Osteocyte (in vitro differentiated cells): ENCODE results near the gene FBXL5. TPM values are rescaled to one million over a fixed set of nuclear protein-coding genes. Genes with fewer than 3 reads are reported as not detected.

ENCODE experiments used
- DNase-seq: peaks from one replicate; pipeline ENCODE4 v3.0.0; 2021; ENCODE audit warnings: mixed read lengths; ENCODE audit not compliant: unreplicated experiment; ENCODE audit errors: extremely low spot score
- H3K27ac Mint-ChIP-seq: one replicate; pipeline ENCODE4 v1.8.0; 2021; ENCODE audit warnings: mild to moderate bottlenecking, mixed read lengths; ENCODE audit not compliant: unreplicated experiment
- H3K27me3 Mint-ChIP-seq: one replicate; pipeline ENCODE4 v1.8.0; 2021; ENCODE audit warnings: mixed read lengths; ENCODE audit not compliant: unreplicated experiment
- H3K36me3 Mint-ChIP-seq: one replicate; pipeline ENCODE4 v1.8.0; 2021; ENCODE audit warnings: mixed read lengths; ENCODE audit not compliant: unreplicated experiment
- H3K4me1 Mint-ChIP-seq: one replicate; pipeline ENCODE4 v1.8.0; 2021; ENCODE audit warnings: mixed read lengths; ENCODE audit not compliant: unreplicated experiment
- H3K4me3 Mint-ChIP-seq: one replicate; pipeline ENCODE4 v1.8.0; 2021; ENCODE audit warnings: mild to moderate bottlenecking, moderate library complexity, mixed read lengths; ENCODE audit not compliant: unreplicated experiment
- H3K9me3 Mint-ChIP-seq: one replicate; pipeline ENCODE4 v1.8.0; 2021; ENCODE audit warnings: mixed read lengths; ENCODE audit not compliant: unreplicated experiment
- CTCF ChIP-seq: fragments of 200-600 bp; sonication (generic); IDR thresholded peaks from 2 replicates; pipeline ENCODE4 v1.5.0; 2021; ENCODE audit warnings: antibody characterized with exemption, mild to moderate bottlenecking, moderate library complexity
- total RNA-seq: library from RNA; stranded (reverse); gene quantifications from 2 replicates; pipeline ENCODE4 v1.2.1, GENCODE V29; 2021

FBXL5 gene
- total RNA-seq, 1 donor from 2014 or later = 54.0 TPM

- DNase-seq = no peak
- peak overlapping the region; percentile 14 for H3K27ac Mint-ChIP-seq
- H3K4me1 Mint-ChIP-seq = peaks cover 19% of the 10 kb centered on the region
- no peaks in the 10 kb centered on the region for H3K27me3 Mint-ChIP-seq
- no peaks in the 10 kb centered on the region for H3K9me3 Mint-ChIP-seq
- no peaks in the 10 kb centered on the region for H3K36me3 Mint-ChIP-seq
- H3K4me3 Mint-ChIP-seq = no peak overlapping the region
- no peak for TF ChIP-seq CTCF
Measured at GRCh38 chr4:15665753-15666365, 10.7 kb upstream of the FBXL5 start.

- Mint-ChIP-seq H3K4me3 (no peak overlapping the region), H3K36me3 (no peaks in the 10 kb centered on the region), H3K27ac (peak overlapping the region; percentile 84), H3K9me3 (no peaks in the 10 kb centered on the region), H3K4me1 (peaks cover 32% of the 10 kb centered on the region), H3K27me3 (no peaks in the 10 kb centered on the region)
- no peak for DNase-seq
- no peak for TF ChIP-seq CTCF
Measured at GRCh38 chr4:15659768-15660570, 4.8 kb upstream of the FBXL5 start.

GRCh38 chr4:15658781-15659180, 3.6 kb upstream of the FBXL5 start:
- Mint-ChIP-seq H3K4me3 (no peak overlapping the region), H3K27me3 (no peaks in the 10 kb centered on the region), H3K9me3 (no peaks in the 10 kb centered on the region), H3K36me3 (no peaks in the 10 kb centered on the region), H3K4me1 (peaks cover 35% of the 10 kb centered on the region), H3K27ac (peak overlapping the region; percentile 27)
- DNase-seq = no peak
- no peak for TF ChIP-seq CTCF

GRCh38 chr4:15658136-15658770, 3.1 kb upstream of the FBXL5 start:
- no peaks in the 10 kb centered on the region for H3K9me3 Mint-ChIP-seq
- peaks cover 40% of the 10 kb centered on the region for H3K4me1 Mint-ChIP-seq
- no peaks in the 10 kb centered on the region for H3K27me3 Mint-ChIP-seq
- no peak overlapping the region for H3K4me3 Mint-ChIP-seq
- peak overlapping the region; percentile 27 for H3K27ac Mint-ChIP-seq
- DNase-seq = no peak
- no peaks in the 10 kb centered on the region for H3K36me3 Mint-ChIP-seq
- no peak for TF ChIP-seq CTCF

- no peak for TF ChIP-seq CTCF
- Mint-ChIP-seq H3K4me3 (no peak overlapping the region), H3K27me3 (no peaks in the 10 kb centered on the region), H3K4me1 (peaks cover 49% of the 10 kb centered on the region), H3K27ac (peak overlapping the region; percentile 75), H3K9me3 (no peaks in the 10 kb centered on the region), H3K36me3 (no peaks in the 10 kb centered on the region)
- DNase-seq = no peak
Measured at GRCh38 chr4:15657366-15657765, 2.2 kb upstream of the FBXL5 start.
